OCI-LY3 (cell line): ENCODE results near the gene DYNLRB1.

Experiments
- H2AFZ ChIP-seq: fragments of 200-600, 300-600 bp; shearing (Covaris generic); 2 replicates; pipeline ENCODE4 v1.6.0; 2014; ENCODE audit warnings: antibody characterized with exemption, low read depth, low read length
- H3K27ac ChIP-seq: fragments of 200-600, 300-600 bp; sonication (generic); 2 replicates; pipeline ENCODE4 v1.5.1; 2014; ENCODE audit warnings: mild to moderate bottlenecking, low read length, moderate library complexity, mixed read lengths
- H3K27me3 ChIP-seq: fragments of 200-600, 300-600 bp; sonication (generic); 2 replicates; pipeline ENCODE4 v1.6.1; 2014; ENCODE audit warnings: low read depth, low read length, mixed read lengths
- H3K36me3 ChIP-seq: fragments of 200-600, 300-600 bp; sonication (generic); replicated peaks from 2 replicates; pipeline ENCODE3; 2014; ENCODE audit warnings: low read depth, low read length, mixed read lengths
- H3K4me1 ChIP-seq: fragments of 300-600, 200-600 bp; sonication (generic); 2 replicates; pipeline ENCODE4 v1.6.1; 2014; ENCODE audit warnings: low read length, mixed read lengths
- H3K4me2 ChIP-seq: fragments of 200-600, 300-600 bp; sonication (generic); 2 replicates; pipeline ENCODE4 v1.6.1; 2014; ENCODE audit warnings: low read length, mixed read lengths
- H3K4me3 ChIP-seq: fragments of 300-600, 200-600 bp; sonication (generic); 2 replicates; pipeline ENCODE4 v1.5.1; 2014; ENCODE audit warnings: antibody characterized with exemption, mild to moderate bottlenecking, low read length, moderate library complexity
- H3K79me2 ChIP-seq: fragments of 300-600, 200-600 bp; shearing (Covaris generic); 2 replicates; pipeline ENCODE4 v1.6.1; 2014; ENCODE audit warnings: mild to moderate bottlenecking, low read length, mixed read lengths
- H3K9ac ChIP-seq: fragments of 300-600, 200-600 bp; shearing (Covaris generic); 2 replicates; pipeline ENCODE4 v1.6.0; 2014; ENCODE audit warnings: mild to moderate bottlenecking, low read length, moderate library complexity
- H3K9me3 ChIP-seq: fragments of 200-600, 300-600 bp; shearing (Covaris generic); 2 replicates; pipeline ENCODE4 v1.6.1; 2014; ENCODE audit warnings: low read length, mixed read lengths; ENCODE audit not compliant: insufficient read depth
- H4K20me1 ChIP-seq: fragments of 200-600, 300-600 bp; sonication (generic); 2 replicates; pipeline ENCODE4 v1.6.1; 2016; ENCODE audit warnings: low read length, mixed read lengths; ENCODE audit not compliant: insufficient read depth
- EZH2phosphoT487 ChIP-seq: fragments of 200-600 bp; shearing (Covaris generic); IDR thresholded peaks from 2 replicates; pipeline ENCODE4 v1.6.1; 2018; ENCODE audit warnings: antibody characterized with exemption, mixed run types, low read depth
- TF ChIP-seq, protein P1 (sequence below): fragments of 200-600, 300-600 bp; sonication (generic); IDR thresholded peaks from 2 replicates; pipeline ENCODE4 v1.5.1; 2014; ENCODE audit warnings: antibody characterized with exemption, low read length, low read depth

The DYNLRB1 gene

DNA sequence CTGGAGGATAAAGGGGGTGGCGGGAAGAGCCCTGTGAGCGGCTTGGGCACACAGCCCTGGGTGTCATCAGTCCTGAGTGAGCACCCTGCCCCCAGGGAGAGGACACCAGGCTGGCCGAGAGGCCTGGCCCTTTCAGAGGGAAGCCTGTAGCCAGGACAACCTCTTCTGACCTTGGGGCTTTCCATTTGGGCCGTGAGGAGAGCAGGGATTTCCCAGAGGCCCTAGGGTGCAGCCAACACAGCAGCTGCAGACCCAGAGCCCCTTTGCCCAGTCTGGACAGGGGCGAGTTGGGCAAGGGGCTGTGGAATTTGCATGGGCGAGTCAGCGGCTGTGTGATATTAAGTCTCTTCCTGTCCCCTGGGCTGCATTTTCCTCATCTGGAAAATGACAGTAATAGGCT, 48.6 kb downstream of the DYNLRB1 start:
- H3K27me3 ChIP-seq, result no peaks in the 10 kb centered on the region
- H3K36me3 ChIP-seq, result peaks cover under 1% of the 10 kb centered on the region
- H3K27ac ChIP-seq, result no peak overlapping the region
- peaks cover 3% of the 10 kb centered on the region; the same call in 1 of the 2 replicates for H4K20me1 ChIP-seq
- H3K9me3 ChIP-seq, result no peaks in the 10 kb centered on the region
- TF ChIP-seq EZH2phosphoT487, result no peak
- TF ChIP-seq, protein P1, sequence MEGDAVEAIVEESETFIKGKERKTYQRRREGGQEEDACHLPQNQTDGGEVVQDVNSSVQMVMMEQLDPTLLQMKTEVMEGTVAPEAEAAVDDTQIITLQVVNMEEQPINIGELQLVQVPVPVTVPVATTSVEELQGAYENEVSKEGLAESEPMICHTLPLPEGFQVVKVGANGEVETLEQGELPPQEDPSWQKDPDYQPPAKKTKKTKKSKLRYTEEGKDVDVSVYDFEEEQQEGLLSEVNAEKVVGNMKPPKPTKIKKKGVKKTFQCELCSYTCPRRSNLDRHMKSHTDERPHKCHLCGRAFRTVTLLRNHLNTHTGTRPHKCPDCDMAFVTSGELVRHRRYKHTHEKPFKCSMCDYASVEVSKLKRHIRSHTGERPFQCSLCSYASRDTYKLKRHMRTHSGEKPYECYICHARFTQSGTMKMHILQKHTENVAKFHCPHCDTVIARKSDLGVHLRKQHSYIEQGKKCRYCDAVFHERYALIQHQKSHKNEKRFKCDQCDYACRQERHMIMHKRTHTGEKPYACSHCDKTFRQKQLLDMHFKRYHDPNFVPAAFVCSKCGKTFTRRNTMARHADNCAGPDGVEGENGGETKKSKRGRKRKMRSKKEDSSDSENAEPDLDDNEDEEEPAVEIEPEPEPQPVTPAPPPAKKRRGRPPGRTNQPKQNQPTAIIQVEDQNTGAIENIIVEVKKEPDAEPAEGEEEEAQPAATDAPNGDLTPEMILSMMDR, result no peak
- H3K4me1 ChIP-seq, result peaks cover 7% of the 10 kb centered on the region
- H3K79me2 ChIP-seq, result no peaks in the 10 kb centered on the region
- H3K4me3 ChIP-seq, result no peak overlapping the region
- no peak overlapping the region for H3K9ac ChIP-seq
- H3K4me2 ChIP-seq, result 0 out of 2 replicates have a peak overlapping the region, but pooled peaks have one; percentile 3
- H2AFZ ChIP-seq, result no peak overlapping the region

DNA sequence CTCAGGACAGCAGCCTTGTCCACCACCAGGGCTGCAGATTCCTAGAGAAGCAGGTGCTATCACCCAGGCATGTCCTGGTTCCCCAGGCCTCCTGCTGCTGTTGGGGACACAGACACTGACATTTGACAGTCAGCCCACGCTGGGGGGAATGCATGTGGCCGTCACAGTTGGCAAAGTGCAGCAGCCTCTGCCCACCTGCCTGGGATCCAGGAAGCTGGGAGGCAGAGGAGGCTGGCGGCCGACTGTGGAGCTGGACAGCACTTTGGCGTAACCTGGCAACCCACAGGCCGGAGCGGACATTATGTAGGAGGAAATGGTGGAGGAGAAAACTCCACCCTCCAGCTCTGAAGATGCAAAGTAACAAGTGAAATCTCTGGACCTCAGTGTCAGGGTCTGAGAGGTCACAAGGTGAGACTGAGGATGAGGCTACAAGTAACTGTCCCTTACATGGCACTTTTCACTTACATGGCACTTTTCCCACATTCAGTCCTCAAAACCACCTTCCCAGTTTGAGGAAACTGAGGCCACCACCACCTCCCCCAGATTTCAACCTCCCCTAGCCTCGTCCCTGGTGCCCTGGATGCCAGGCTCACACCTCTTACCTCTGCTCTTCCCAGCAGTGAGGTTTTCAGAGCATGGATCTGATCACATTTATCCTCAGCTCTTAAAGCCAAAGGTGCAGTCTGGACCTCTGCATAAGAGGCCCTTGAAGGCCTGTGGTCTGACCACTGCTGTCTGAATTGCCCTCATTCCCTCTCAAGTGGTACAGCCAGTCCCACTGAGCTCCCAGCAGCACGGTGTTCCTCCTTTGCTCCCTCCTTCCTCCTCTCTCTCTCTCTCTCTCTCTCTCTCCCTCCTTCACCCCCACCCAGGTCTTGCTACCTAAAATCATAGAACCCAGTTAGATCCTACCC, 51.0 kb downstream of the DYNLRB1 start:
- Histone ChIP-seq H3K9ac (no peak overlapping the region), H3K27ac (no peak overlapping the region), H3K9me3 (no peaks in the 10 kb centered on the region), H3K27me3 (no peaks in the 10 kb centered on the region), H2AFZ (no peak overlapping the region), H3K79me2 (no peaks in the 10 kb centered on the region), H3K4me3 (no peak overlapping the region), H3K4me2 (no peak overlapping the region), H3K36me3 (peaks cover 3% of the 10 kb centered on the region), H4K20me1 (no peaks in the 10 kb centered on the region), H3K4me1 (peaks cover 7% of the 10 kb centered on the region)
- TF ChIP-seq, protein P1, result no peak
- TF ChIP-seq EZH2phosphoT487, result no peak

DNA sequence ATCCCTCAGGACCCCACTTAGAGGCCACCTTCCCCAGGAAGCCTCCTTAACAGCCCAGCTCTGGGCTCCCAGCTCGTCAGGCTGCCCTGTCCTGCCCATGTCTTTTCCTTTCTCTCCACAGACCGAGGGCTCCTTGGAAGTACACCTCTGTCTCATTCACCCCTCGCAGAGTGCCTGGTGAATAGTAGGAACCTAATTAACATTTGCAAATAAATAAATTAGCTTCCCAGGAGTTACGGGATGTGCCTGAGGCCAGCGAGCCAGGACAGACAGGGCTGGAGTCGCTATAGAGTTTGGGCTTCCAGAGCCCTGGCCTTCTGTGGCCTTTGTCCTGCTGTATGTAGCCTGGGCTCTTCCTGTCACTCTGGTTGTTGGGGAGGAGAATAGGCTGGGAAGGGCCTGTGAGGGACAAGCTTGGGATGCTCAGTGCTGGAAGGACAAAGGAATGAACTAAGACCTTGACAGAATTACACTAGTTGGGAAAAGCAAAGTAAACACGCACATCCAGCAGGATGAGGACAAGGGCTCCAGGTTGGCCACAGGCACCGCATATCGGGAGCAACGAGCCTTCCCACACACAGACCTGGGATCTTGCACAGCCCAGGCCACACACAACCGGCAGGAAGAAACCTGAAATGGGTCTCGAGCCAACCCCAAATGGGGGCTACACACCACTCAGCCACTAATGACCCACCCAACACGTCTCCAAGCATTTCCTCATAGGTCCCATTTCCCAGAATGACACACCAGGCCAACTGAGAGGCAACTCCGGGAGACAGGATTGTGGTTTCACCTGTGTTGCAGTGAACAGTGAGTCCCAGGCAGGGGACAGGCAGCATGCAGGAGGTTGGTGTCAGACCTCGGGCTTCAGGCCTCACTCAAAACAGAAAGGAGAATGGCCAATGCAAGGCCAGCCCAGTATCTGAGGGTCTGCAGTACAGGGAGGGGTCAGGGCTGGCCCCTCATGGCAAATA, 52.0 kb downstream of the DYNLRB1 start:
- H3K4me3 ChIP-seq, result no peak overlapping the region
- no peak for TF ChIP-seq EZH2phosphoT487
- TF ChIP-seq, protein P1, result no peak
- H4K20me1 ChIP-seq, result no peaks in the 10 kb centered on the region
- no peak overlapping the region for H3K9ac ChIP-seq
- H2AFZ ChIP-seq, result no peak overlapping the region
- no peaks in the 10 kb centered on the region for H3K79me2 ChIP-seq
- H3K27me3 ChIP-seq, result no peaks in the 10 kb centered on the region
- H3K4me1 ChIP-seq, result peaks cover 7% of the 10 kb centered on the region
- no peak overlapping the region for H3K27ac ChIP-seq
- no peak overlapping the region for H3K4me2 ChIP-seq
- peaks cover 3% of the 10 kb centered on the region for H3K36me3 ChIP-seq
- H3K9me3 ChIP-seq, result no peaks in the 10 kb centered on the region

- H3K9ac ChIP-seq, result no peak overlapping the region
- no peak overlapping the region for H2AFZ ChIP-seq
- H3K27ac ChIP-seq, result no peak overlapping the region
- H3K4me3 ChIP-seq, result no peak overlapping the region
- no peak overlapping the region for H3K4me2 ChIP-seq
- TF ChIP-seq EZH2phosphoT487, result no peak
- TF ChIP-seq, protein P1, result no peak
- no peaks in the 10 kb centered on the region for H4K20me1 ChIP-seq
- no peaks in the 10 kb centered on the region for H3K79me2 ChIP-seq
- peaks cover 3% of the 10 kb centered on the region for H3K36me3 ChIP-seq
- H3K27me3 ChIP-seq, result no peaks in the 10 kb centered on the region
- no peaks in the 10 kb centered on the region for H3K9me3 ChIP-seq
- peaks cover 6% of the 10 kb centered on the region for H3K4me1 ChIP-seq
These were observed 53.4 kb downstream of the DYNLRB1 start for GRCh38 chr20:34569598-34569997.
